GM18502 (cell line): ENCODE results near the gene TIMP3.
"Not testable (repeated sequence)": the region's sequence is repeated elsewhere in the genome, so short reads cannot be mapped to it uniquely, and the experiment has no call there.

Source experiments
- ATAC-seq: cut with Tn5 transposase; IDR thresholded peaks from one replicate; pipeline ENCODE4 v1.9.1; 2021; ENCODE audit warnings: mild to moderate bottlenecking; ENCODE audit not compliant: unreplicated experiment, poor library complexity

Gene TIMP3

DNA sequence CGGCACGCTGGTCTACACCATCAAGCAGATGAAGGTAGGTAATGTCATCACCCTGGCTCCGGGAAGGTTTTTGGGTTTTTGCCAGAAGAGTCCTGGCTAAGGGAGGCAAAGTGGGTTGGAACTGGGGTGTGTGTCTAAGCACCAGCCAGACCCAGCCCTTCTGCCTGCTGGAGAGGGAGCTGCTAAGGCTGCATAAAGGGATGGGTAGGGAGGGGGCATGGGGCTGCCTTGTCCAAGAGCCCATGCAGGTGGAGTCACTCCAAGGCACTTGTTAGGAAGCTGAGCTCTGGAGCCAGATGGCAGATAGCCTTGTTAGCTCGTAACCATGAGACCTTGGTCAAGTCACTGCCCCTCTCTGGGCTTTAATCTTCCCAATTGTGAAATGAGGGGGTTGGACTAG is 48.0 kb downstream of the TIMP3 start:
- ATAC-seq = no peak

DNA sequence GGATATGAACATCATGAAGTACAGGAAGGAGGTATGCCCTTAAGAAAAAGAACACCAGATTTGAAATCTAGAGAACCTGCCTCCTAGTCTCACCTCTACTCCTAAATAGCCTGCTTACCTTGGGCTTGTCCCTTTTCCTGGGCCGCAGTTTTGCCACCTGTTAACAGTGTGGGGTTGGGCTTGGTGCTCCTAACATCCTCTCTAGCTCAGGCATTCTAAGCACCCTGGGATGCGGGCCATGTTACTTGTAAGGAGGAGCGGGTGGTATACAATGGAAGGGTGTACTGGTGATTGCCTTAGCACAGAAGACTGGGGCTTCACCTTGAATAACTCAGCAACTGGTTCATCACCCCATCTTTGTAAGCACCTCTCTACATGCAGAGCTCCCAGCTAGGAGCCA is 48.7 kb downstream of the TIMP3 start:
- ATAC-seq = no peak

DNA sequence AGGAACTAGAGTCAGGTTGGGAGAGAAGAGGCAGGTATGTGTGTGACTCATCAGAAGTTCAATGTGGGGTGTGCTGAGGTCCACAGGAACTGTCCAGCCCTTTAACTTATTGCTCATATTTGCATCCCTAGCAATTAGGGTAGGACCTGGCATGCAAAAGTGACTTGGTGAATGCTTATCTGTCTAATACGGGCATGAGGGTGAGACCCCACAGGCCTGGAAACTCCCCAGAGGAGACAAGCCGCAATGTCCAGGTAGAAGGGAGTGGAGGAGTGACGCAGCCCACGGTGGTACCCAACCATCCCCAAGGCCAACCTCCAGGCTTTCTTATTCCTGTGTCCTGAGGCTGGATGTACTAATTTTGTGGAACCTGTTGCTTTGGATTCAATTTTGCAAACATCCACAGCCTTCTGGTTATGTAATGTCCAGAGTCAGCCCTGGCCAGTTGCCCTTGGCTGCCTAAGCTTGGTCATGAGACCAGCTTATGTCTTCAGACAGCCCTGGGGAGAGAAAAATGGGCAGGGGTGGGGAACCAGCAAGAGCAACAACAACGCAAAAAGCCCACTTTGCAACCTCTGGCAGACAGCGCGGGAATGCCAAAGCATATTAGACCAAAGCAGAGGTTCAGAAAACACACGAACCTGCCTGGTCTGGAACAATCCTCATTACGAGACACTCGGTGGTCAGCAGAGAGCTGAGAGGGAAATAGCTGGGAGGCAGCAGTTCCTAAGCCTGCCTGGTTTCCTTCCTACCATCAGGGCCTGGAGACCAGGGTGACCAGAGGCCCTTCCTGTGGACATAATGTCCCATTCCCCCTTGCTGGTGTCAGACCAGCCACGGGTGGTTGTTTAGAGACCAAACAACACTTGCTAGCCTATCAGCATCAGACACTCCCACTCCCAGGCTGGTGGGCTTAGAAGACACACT is 49.3 kb downstream of the TIMP3 start:
- ATAC-seq = no peak

DNA sequence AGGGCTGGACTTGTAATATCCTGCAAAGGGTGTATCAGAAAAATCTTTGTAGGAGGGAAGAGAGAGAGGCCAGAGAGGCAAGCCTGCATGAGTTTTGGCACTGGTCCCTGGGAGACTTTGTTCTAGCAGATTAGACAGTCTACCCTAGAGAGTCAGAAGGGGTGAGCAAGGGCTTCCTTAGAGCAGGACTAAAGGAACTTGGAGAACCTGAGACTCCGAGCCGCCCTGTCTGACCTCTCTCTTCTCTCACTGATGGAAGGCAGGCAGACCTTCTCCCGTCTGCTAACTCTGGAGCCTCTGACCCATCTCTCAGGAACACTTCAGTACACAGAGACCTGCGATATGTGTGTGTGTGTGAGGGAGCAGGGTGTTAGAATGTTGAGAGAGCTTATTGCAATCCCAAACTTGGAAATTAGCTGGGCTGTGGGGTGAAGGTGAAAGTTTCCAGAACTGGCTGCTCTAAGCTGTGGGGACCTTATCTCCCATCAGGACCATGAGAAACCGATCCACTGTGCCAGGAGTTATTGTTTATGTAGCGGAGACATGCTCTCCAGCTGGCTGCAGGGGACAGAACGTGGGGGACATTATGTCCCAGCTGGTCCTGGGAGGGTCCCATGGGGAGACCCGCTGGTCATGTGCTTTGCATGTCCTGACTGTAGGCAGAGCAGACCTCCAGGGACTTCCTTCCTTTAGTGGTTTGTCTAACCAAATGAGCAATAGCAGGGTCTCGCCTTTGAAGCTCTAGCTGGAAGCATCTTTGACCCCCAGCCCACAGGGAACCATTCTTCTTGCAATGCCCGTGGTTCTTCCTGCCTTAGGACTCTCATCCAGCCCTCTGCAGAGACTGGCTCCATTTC is 51.1 kb downstream of the TIMP3 start:
- ATAC-seq = no peak

DNA sequence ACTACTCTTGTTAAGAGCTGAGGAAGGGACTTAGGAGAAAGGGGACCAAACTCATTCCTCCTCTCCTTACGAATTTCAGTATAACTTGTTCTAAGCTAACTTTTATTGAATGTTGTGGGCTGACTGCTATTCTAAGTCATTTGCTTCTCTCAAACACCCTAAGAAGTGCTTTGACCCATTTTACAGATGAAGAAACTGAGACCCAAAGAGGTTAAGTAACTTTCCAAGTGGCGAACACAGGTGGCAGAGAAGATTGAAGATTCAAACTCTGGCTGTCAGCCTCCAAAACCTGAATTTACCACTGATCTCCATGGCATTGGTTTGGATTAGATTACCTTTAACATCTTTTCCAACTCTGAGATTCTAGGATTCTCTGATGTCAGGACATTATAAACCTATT is 52.2 kb downstream of the TIMP3 start:
- no peak for ATAC-seq

DNA sequence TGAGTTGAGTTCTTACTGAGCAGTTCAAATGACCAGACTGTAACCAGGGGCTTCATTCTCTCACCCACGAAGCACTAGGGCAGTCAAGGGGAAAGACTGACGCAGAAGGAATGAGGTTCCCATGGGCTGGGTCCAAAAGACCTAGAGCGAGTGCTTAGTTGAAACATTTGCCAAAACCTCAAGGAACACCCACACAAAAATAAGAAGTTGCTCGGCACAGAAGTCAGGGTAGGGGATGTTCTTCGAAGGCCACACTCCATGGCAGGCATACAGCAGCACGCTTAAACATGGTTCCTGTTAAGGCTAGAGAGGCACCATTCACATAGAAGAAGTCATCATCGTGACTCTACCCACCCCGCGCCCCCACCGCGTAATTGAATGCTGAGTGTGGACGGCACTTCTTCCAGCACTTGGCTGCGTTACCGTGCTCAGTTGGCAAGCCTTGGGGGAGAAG is 52.9 kb downstream of the TIMP3 start:
- ATAC-seq = no peak

DNA sequence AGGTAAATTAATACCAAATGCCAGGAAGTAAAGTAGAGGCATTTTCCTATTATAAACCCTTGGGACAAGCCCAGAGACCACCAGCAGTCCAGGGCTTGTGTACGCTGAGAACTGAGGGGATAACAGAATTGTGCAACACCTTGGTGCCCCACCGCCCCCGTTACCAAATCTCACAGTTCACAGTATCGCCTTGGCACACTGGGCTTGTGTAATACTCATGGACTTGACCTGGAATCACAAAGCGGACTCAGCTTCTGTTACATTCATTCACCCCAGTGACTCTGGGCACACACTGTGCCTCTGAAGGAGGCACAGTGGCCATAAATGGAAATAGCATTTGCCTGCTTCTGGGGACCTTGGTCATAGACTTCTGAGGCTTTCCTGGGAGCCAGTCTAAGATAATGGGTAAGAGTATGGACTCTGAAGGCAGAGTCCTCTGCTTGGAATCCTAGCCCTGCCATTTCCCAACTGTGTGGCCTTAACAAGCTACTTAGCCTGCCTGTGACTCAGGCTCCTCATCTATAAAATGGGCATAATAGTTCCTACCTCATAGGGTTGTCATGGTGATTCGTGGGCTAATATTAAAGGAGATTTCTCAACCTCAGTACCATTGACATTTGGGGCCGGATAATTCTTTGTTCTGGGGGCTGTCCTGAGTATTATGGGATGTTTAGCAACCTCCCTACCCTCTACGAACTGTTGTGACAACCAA is 53.7 kb downstream of the TIMP3 start:
- ATAC-seq = no peak

DNA sequence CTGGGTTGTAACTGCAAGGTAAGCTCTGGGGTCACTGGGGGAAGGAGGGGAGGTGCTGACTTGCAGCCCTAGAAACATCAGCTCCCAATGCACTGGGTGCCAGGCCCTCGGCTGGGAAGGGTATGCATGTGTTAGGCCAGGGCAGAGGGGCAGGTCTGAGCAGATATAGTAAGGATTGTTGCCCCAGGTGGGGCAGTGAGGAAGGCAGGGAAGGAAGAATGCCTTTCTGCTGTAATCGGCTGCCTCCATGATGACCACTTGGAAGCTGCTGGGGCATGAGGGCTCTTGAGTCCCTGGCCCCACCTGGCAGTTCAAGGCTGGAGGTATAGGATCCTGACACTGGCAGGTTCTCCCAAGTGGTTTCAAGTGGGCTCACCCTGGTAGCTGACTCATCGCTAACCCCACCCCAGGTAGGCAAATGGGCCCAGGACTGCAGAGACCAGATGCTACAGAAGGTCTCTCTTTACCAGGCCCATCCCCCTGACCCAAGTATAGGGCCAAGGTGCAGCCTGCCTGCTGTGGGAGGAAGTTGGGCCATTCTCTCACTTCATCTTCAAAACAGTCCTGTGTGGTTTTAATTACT is 56.7 kb downstream of the TIMP3 start:
- ATAC-seq = no peak

DNA sequence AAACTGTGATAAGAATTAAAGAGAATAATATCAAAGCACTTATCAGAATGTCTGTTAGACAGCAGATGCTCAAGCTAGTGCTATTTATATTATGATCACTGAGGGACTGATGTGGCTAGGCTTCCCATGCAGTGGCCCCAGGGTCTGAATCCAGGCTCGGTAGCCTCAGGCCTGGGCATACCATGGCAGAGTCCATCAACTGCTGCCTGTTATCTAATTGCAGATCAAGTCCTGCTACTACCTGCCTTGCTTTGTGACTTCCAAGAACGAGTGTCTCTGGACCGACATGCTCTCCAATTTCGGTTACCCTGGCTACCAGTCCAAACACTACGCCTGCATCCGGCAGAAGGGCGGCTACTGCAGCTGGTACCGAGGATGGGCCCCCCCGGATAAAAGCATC is 57.5 kb downstream of the TIMP3 start:
- ATAC-seq = no peak

DNA sequence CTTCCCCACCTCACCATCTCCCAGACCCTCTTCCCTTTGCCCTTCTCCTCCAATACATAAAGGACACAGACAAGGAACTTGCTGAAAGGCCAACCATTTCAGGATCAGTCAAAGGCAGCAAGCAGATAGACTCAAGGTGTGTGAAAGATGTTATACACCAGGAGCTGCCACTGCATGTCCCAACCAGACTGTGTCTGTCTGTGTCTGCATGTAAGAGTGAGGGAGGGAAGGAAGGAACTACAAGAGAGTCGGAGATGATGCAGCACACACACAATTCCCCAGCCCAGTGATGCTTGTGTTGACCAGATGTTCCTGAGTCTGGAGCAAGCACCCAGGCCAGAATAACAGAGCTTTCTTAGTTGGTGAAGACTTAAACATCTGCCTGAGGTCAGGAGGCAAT is 58.2 kb downstream of the TIMP3 start:
- no peak for ATAC-seq

DNA sequence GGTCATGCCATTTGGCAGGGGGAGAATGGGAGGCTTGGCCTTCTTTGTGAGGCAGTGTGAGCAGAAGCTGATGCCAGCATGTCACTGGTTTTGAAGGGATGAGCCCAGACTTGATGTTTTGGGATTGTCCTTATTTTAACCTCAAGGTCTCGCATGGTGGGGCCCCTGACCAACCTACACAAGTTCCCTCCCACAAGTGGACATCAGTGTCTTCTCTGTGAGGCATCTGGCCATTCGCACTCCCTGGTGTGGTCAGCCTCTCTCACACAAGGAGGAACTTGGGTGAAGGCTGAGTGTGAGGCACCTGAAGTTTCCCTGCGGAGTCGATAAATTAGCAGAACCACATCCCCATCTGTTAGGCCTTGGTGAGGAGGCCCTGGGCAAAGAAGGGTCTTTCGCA is 59.8 kb downstream of the TIMP3 start:
- no peak for ATAC-seq

DNA sequence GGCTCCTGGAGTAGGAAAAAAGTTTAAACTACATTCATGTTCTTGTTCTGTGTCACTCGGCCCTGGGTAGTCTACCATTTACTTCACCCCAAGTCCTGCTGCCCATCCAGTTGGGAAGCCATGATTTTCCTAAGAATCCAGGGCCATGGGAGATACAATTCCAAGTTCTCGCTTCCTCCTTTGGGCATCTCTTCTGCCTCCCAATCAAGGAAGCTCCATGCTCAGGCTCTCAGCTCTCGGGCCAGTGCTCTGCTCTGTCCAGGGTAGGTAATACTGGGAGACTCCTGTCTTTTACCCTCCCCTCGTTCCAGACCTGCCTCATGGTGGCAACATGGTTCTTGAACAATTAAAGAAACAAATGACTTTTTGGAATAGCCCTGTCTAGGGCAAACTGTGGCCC is 60.6 kb downstream of the TIMP3 start:
- no peak for ATAC-seq

DNA sequence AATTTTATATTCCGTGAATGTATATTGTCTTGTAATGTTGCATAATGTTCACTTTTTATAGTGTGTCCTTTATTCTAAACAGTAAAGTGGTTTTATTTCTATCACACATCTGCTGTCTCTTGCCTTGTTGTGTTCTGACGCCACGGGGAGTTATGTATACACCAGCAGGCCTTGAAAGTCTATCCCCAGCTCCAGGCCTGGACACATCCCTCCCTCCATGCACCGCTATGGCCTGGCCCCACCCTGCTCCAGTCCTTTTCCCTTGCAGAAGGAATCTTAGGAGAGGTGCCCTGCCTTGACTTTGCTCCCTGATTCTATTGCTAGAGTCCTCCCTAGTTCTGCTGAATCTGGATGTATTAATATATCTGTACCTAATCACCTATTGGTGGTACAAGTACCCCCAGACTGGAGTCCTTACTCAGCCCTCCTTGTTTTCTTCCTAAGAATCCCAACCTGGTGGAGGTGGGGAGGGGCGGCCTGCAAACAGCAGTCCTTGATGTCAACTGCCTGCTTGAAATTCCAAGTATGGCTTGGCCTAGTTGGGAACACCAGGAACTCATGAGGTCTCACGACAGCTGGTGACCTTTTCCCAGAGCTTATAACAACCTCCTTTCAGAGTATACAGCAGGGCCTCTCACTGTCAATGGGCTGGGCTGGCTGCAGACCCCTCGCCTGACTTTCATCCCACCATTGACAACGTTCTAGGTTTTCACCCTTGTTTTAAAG is 61.6 kb downstream of the TIMP3 start:
- no peak for ATAC-seq

DNA sequence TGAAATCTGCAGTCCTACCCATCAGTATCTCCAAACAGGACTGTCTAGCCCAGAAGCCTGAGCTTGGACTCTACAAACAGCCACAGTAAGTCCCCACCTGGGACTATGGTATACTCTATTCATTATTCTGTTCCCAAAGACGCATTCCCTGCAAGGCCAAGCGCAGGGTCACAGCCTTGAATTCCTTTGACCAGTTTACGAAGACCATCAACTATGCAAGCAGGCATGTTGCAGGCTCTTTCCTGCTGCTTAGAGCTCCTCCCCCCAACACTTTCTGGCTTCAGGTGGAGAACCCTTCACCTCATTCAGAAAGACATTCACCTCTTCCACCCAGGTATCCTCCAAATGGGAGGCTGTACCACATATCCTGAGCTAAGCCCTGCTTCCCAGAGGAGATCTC is 62.5 kb downstream of the TIMP3 start:
- ATAC-seq = no peak

DNA sequence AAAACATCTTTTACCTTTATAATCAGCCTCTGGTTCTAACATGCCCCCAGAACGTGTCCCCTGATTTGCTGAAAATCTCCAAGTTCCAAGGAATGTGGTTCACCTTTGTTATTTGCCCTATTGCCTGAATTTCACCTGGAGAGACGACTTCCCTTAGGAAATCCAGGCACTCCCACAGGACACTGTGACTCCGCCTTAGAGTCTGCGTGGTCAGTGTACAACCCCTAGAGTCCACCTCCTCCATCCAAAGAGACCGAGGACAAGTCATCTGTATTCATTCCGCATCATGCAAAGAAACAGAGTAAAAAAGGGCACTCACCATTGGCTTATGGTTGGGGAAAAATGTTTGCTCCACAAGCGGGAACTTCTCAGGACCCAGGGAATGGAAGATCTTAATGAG is 63.1 kb downstream of the TIMP3 start:
- ATAC-seq = no peak

DNA sequence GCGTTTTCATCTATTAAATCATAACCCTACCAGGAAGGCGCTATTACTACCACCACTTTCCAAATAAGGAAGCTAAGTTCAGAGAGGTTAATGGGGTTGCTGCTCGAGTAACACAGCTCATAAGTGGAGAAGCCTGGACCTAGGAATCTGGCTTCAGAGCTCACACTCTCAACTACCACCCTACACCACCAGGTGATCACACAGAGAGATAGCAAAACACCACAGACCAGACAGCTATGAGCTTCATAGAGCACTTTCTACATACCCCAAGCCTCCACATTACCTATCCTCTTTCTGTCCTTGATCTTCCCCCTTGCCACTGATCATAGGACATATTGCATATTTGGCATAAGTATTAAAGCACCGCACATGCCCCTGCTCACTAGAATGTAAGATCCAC is 65.4 kb downstream of the TIMP3 start:
- ATAC-seq = no peak

DNA sequence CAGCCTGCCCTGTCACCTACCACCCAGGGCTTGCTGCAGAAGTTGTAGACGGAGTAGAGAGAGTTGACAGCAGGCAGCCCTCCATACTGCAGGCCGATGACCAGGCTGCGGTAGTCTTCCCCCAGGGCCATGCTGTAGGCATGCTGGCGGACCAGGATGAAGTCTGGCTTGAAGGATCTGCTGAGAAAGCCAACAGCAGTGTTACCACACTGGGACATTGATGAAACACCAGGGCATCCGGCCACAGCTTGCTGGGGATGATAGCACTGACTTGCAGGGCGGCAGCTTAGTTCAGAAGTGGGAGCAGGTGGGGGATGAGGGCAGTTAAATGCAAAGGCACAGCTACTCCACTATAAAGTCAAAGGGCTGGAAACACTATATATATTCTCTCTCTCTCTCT is 67.4 kb downstream of the TIMP3 start:
- ATAC-seq = no peak

DNA sequence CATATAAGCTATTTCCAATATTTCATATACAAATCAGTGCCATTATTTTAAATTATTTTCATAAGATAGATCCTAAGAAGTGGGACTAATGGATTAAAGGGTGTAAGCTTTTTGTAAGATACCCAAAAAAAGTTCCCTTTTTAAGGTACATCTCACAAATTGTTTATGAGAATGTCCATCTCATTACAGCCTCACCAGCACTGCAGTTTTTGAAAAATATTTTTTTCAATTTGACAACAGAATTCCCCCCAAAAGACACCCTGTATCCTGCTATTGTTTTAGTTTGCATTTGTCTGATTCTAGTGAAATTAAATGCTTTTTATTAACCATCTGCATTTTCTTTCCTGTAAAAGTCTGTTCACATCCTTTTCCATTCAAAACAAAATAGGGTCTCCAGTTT is 69.0 kb downstream of the TIMP3 start:
- ATAC-seq = no peak

DNA sequence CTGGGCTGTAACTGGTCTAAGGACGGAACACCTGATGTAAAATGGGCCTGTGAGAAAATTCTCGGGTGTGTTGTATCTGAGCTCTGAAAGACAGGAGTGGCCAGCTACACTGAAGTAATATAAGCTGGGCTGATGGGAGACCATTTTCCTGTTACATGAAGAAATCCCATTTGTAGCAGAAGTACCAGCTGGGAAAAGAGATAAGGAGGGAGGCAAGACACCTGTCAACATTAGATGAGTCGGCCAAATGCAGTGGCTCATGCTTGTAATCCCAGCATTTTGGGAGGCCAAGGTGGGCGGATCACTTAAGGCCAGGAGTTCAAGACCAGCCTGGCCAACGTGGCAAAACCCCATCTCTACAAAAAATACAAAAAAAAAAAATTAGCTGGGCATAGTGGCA is 72.1 kb downstream of the TIMP3 start:
- not testable (repeated sequence) for ATAC-seq

DNA sequence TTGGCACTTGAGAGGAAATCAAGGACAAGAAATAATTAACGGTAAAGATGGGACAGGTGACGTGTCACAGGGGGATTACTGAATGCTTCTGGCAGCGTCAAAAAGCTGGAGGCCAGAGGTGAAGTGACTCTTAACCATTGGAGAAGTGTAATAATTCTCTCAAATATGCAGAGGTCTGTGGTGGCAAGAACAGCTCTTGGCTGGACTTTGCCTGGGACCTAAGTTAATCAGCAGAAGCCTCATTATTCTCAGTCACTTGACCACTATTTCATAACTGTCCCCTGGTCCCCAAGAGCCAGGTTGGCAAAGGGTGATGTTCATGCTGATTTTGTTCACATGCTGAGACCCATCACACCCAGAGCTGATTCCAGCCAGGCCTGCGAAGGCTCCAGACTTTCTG is 72.9 kb downstream of the TIMP3 start:
- no peak for ATAC-seq
